ENCODE data around the gene HLF.

The HLF gene

DNA sequence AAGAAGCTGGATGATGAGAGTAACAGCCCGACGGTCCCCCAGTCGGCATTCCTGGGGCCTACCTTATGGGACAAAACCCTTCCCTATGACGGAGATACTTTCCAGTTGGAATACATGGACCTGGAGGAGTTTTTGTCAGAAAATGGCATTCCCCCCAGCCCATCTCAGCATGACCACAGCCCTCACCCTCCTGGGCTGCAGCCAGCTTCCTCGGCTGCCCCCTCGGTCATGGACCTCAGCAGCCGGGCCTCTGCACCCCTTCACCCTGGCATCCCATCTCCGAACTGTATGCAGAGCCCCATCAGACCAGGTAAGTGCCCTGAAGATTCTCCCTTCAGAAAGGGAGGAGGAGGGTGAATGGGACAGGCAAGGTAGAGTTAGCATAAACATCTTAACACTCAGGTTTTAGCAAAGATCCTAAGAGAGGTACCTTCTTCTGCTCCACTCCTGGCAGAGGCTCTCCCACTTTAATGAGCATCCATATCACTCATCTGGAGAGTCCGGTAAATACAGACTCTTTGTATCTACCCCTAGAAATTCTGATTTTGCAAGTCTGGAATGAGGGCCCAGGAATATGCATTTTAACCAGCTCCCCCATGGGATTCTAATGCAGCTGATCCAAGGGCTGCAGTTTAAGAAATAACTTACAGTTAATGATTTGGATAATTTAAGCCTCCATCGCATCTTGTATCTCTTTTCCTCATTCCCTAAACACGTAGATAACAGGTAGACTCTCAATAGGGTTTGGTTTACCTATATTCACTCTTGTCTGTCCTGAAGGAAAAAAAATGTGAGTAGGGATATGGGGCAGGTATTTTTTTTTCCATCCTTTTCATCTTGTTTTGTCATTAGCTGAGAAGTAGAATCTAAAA lies 3.3 kb downstream of the HLF start:
- no peak for TF ChIP-seq CTCF (IDR thresholded peaks at IDR 0.05; ENCODE audit: low read depth, low read length)
- in situ Hi-C loops (cut with HindIII; ENCODE audit: low sequenced_read_pairs), result no loop called here
- DNase-seq (ENCODE audit: low read depth, low spot score), result no peak

DNA sequence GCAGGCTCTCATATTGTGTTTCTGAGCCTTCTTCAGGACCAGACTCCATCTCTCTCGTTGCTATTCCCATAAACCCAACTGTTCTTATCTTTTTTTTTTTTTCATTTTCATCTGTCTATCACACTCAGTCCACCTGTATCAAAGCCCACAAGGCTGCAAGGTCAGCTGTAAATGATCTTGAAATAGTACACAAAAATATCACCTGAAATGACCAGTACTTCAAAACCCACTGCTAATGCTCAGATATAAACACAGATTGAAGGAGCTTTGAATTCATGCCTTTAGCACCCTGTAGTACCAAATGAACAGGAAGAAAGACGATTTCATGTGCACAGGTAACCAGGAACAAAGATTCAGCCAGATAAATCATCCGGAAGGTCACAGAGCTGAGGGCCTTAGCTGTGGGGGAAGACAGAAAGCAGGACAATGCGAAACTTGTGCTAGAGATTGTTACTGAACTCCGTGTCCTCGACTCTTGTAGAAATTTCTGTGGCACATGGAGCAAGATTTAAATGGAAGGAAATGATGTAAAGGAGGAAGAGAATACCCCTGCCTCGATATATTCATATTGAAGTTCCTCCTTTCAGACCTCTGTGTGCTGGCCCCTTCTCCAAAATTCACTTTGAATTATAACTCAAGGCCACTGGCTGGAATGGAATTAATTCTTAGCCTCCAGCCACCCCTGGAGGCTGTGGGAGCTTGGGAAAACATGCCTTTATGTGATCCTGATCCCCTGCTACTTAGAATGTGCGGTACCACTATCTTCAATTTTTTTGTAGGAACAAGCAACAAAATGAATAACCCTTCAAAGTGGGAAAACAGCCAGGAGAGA lies 4.1 kb downstream of the HLF start:
- in situ Hi-C loops (cut with HindIII; ENCODE audit: low sequenced_read_pairs), result no loop called here
- no peak for TF ChIP-seq CTCF (IDR thresholded peaks at IDR 0.05; ENCODE audit: low read depth, low read length)
- H3K4me3 ChIP-seq (ENCODE audit: low read depth, low read length), result no peak overlapping the region
- no peak for DNase-seq (ENCODE audit: low read depth, low spot score)

More for the DNA sequence above, 3.3 kb downstream of the HLF start:
- H3K4me3 ChIP-seq (ENCODE audit: low read depth, low read length), result no peak overlapping the region

- no peak overlapping the region for H3K4me3 ChIP-seq (ENCODE audit: low read depth, low read length)
- TF ChIP-seq CTCF (IDR thresholded peaks at IDR 0.05; ENCODE audit: low read depth, low read length), result no peak
Observed at GRCh38 chr17:55269894-55270293, 5.1 kb downstream of the HLF start.

DNA sequence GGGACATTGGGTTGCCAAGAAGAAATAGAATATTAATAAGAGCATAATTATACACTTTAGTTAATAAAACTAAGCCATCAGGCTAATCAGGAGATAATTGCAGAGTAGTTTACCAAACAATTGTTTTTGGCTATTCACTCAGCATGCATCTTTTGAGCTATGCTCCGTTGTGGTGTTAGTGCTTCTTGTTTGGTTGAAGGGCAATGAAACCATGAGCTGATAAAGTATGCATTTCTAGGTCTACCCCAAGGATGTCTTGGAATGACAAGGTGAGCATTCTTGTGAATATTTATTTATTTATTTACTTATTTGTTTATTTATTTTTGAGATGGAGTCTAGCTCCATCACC lies 6.4 kb downstream of the HLF start:
- TF ChIP-seq CTCF (IDR thresholded peaks at IDR 0.05; ENCODE audit: low read depth, low read length), result no peak
- no peak for DNase-seq (ENCODE audit: low read depth, low spot score)
- in situ Hi-C loops (cut with HindIII; ENCODE audit: low sequenced_read_pairs), result no loop called here
- no peak overlapping the region for H3K4me3 ChIP-seq (ENCODE audit: low read depth, low read length)

More at GRCh38 chr17:55269894-55270293, 5.1 kb downstream of the HLF start:
- in situ Hi-C loops (cut with HindIII; ENCODE audit: low sequenced_read_pairs), result no loop called here
- no peak for DNase-seq (ENCODE audit: low read depth, low spot score)

- in situ Hi-C loops (cut with HindIII; ENCODE audit: low sequenced_read_pairs), result no loop called here
- DNase-seq (ENCODE audit: low read depth, low spot score), result no peak
- no peak for TF ChIP-seq CTCF (IDR thresholded peaks at IDR 0.05; ENCODE audit: low read depth, low read length)
- H3K4me3 ChIP-seq (ENCODE audit: low read depth, low read length), result no peak overlapping the region
Observed at GRCh38 chr17:55271958-55272710, 7.4 kb downstream of the HLF start.
